HepG2 (cell line): ENCODE measurements around the gene SAP25. TPM values are rescaled to one million over a fixed set of nuclear protein-coding genes. Genes with fewer than 3 reads are reported as not detected.

Experiments used
- BORCS8-MEF2B ChIP-seq: sonication (generic); formaldehyde crosslinking; IDR thresholded peaks from 2 replicates; pipeline ENCODE4 v1.8.0; 2022; ENCODE audit warnings: mild to moderate bottlenecking, missing genetic modification reagents
- GABPA ChIP-seq, 2 experiments: IDR thresholded peaks; 2 replicates each; pipeline ENCODE4 v1.6.1; 2011 to 2016; ENCODE audit warnings: low read depth in 2 of 2, low read length in 1 of 2, missing biosample characterization in 1 of 2, missing genetic modification characterization in 1 of 2
- GATAD1 ChIP-seq: IDR thresholded peaks from 2 replicates; pipeline ENCODE4 v1.6.1; 2016; ENCODE audit warnings: missing genetic modification reagents, missing compliant biosample characterization
- HOXA3 ChIP-seq: sonication (generic); formaldehyde crosslinking; IDR thresholded peaks from 2 replicates; pipeline ENCODE4 v1.5.0; 2020; ENCODE audit warnings: missing genetic modification reagents
- SIX4 ChIP-seq: sonication (generic); formaldehyde crosslinking; IDR thresholded peaks from 2 replicates; pipeline ENCODE4 v1.4.0; 2020; ENCODE audit warnings: missing genetic modification reagents
- SMAD1 ChIP-seq: sonication (generic); formaldehyde crosslinking; IDR thresholded peaks from 2 replicates; pipeline ENCODE4 v1.4.0; 2020; ENCODE audit warnings: missing genetic modification reagents, low read depth, mild to moderate bottlenecking, borderline replicate concordance
- SRSF1 ChIP-seq: fragments of 200-400 bp; formaldehyde crosslinking; optimal IDR thresholded peaks from 2 replicates; pipeline ENCODE3; 2017; ENCODE audit warnings: mild to moderate bottlenecking, low read depth, low read length, moderate library complexity
- ZBTB3 ChIP-seq: sonication (generic); formaldehyde crosslinking; IDR thresholded peaks from 2 replicates; pipeline ENCODE4 v1.4.0; 2020; ENCODE audit warnings: low read depth, mild to moderate bottlenecking, moderate library complexity, missing genetic modification reagents, borderline replicate concordance
- ZMYM3 ChIP-seq: sonication (generic); formaldehyde crosslinking; IDR thresholded peaks from 2 replicates; pipeline ENCODE4 v1.5.1; 2020; ENCODE audit warnings: mild to moderate bottlenecking, missing genetic modification reagents
- ZNF3 ChIP-seq: IDR thresholded peaks from 2 replicates; pipeline ENCODE4 v1.7.0; 2017; ENCODE audit warnings: inconsistent platforms
- ZNF335 ChIP-seq: sonication (generic); formaldehyde crosslinking; IDR thresholded peaks from 2 replicates; pipeline ENCODE4 v1.4.0; 2020; ENCODE audit warnings: missing genetic modification reagents
- ZNF446 ChIP-seq: sonication (generic); formaldehyde crosslinking; IDR thresholded peaks from 2 replicates; pipeline ENCODE4 v1.5.0; 2020; ENCODE audit warnings: mild to moderate bottlenecking, missing genetic modification reagents
- ZNF567 ChIP-seq: sonication (generic); formaldehyde crosslinking; IDR thresholded peaks from 2 replicates; pipeline ENCODE4 v1.8.1; 2023; ENCODE audit warnings: mild to moderate bottlenecking, missing genetic modification reagents, borderline replicate concordance
- ZNF598 ChIP-seq: sonication (generic); formaldehyde crosslinking; IDR thresholded peaks from 2 replicates; pipeline ENCODE4 v1.5.1; 2020; ENCODE audit warnings: mild to moderate bottlenecking, missing genetic modification reagents, borderline replicate concordance
- ZNF605 ChIP-seq: sonication (generic); formaldehyde crosslinking; IDR thresholded peaks from 2 replicates; pipeline ENCODE4 v1.8.0; 2022; ENCODE audit warnings: mild to moderate bottlenecking, missing genetic modification reagents
- ZNF7 ChIP-seq: IDR thresholded peaks from 2 replicates; pipeline ENCODE4 v1.6.1; 2016; ENCODE audit warnings: missing biosample characterization, missing genetic modification reagents
- ZNF703 ChIP-seq: sonication (generic); formaldehyde crosslinking; IDR thresholded peaks from 2 replicates; pipeline ENCODE4 v1.5.1; 2020; ENCODE audit warnings: missing genetic modification reagents, mild to moderate bottlenecking, moderate library complexity, borderline replicate concordance
- ZSCAN25 ChIP-seq: sonication (generic); formaldehyde crosslinking; IDR thresholded peaks from 2 replicates; pipeline ENCODE4 v1.8.0; 2022; ENCODE audit warnings: mild to moderate bottlenecking, missing genetic modification reagents
- polyA plus RNA-seq, 8 experiments: library from polyadenylated mRNA; depleted of rRNA in 3 of 8; stranded (reverse) in 7 of 8; unstranded in 1 of 8; fragments of >200 nt; fragmentation: Illumina TruSeq in 4 of 8; extraction: Trizol in 4 of 8; gene quantifications; 2 replicates each; pipeline versions ENCODE4 v1.2.1 to v1.2.3, GENCODE V29; 2011 to 2016; ENCODE audit warnings: low read depth in 4 of 8, missing spikeins in 1 of 8, mixed read lengths in 1 of 8; ENCODE audit not compliant: insufficient read depth in 1 of 8
- total RNA-seq, 5 experiments: library from RNA; depleted of rRNA; stranded (reverse); fragments of >200 nt; fragmentation: Illumina TruSeq; extraction: Trizol; gene quantifications; 2 replicates each; pipeline ENCODE4 v1.2.3, GENCODE V29; 2016; ENCODE audit warnings: low read depth in 1 of 5
- TF ChIP-seq, protein P1 (sequence below): sonication (generic); formaldehyde crosslinking; conservative IDR thresholded peaks from 2 replicates; pipeline ENCODE4 v1.8.1; 2023; ENCODE audit warnings: missing genetic modification reagents
- TF ChIP-seq, protein P2 (sequence below): sonication (generic); formaldehyde crosslinking; IDR thresholded peaks from 2 replicates; pipeline ENCODE4 v1.5.1; 2020; ENCODE audit warnings: mild to moderate bottlenecking, missing genetic modification reagents, moderate library complexity
- TF ChIP-seq, protein P3 (sequence below): sonication (generic); formaldehyde crosslinking; IDR thresholded peaks from 2 replicates; pipeline ENCODE4 v1.8.1; 2023; ENCODE audit warnings: mild to moderate bottlenecking, missing genetic modification reagents, borderline replicate concordance
- TF ChIP-seq, protein P4 (sequence below): sonication (generic); formaldehyde crosslinking; IDR thresholded peaks from 2 replicates; pipeline ENCODE4 v1.4.0; 2020; ENCODE audit warnings: mild to moderate bottlenecking, missing genetic modification reagents

The SAP25 gene
- total and polyA plus RNA-seq, 2 of the 13 experiments (the other 11 are each of a cell fraction or from before 2014, with no cell fraction given) = 0.15 to 0.20 TPM

DNA sequence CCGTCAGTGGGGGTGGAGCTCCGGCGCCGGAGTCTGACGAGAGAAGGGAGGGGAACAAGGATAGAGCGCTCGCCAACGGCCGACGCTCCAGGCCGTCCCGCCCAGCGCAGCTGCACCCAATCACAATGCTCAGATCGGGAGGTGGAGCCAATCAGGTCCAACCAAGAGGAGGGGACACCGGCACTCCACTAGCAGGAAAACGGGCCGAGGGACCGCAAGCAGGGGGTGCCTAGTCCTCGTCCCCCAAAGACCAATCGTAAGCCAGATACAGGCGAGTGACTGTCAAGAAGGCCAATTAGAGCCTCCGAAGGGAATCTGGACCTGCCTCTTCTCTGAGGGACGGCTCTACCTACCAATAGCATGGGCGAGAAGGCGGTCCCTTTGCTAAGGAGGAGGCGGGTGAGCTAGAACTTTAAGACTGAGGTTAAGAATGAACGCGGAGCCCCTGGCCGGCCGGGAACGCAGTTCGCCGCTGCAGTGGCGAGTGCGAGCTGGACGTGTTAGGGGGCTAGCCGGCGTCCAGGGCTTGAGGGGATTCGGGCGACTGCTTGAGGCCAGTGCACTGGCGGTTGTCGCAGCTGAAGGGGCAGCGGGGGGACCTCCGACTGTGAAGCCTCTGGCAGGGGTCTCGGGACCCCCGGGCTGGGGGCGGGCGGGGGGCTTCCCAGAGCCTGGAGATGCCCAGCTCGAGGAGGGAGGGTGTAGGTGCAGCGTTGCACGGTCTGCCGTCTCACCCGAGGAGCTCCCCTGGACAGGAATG lies 12.7 kb upstream of the SAP25 start, which contains the start of gene FBXO24 (continued):
- TF ChIP-seq, protein P1, sequence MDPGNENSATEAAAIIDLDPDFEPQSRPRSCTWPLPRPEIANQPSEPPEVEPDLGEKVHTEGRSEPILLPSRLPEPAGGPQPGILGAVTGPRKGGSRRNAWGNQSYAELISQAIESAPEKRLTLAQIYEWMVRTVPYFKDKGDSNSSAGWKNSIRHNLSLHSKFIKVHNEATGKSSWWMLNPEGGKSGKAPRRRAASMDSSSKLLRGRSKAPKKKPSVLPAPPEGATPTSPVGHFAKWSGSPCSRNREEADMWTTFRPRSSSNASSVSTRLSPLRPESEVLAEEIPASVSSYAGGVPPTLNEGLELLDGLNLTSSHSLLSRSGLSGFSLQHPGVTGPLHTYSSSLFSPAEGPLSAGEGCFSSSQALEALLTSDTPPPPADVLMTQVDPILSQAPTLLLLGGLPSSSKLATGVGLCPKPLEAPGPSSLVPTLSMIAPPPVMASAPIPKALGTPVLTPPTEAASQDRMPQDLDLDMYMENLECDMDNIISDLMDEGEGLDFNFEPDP (CRISPR knock-in tag) = no peak
- TF ChIP-seq HOXA3 (CRISPR knock-in tag) (0 out of 2 replicates have a peak, but pooled peaks have one; percentile 22), ZMYM3 (CRISPR knock-in tag) (no peak), ZNF446 (CRISPR knock-in tag) (no peak), BORCS8-MEF2B (CRISPR knock-in tag) (no peak), GATAD1 (CRISPR knock-in tag) (peak; percentile 60; the same call in 1 of the 2 replicates), ZNF598 (CRISPR knock-in tag) (0 out of 2 replicates have a peak, but pooled peaks have one; percentile 18), ZNF703 (no peak), ZSCAN25 (CRISPR knock-in tag) (no peak), ZNF3 (CRISPR knock-in tag) (no peak), SMAD1 (no peak), SRSF1 (peak; percentile 41), ZNF335 (0 out of 2 replicates have a peak, but pooled peaks have one; percentile 12), ZBTB3 (CRISPR knock-in tag) (no peak), SIX4 (CRISPR knock-in tag) (no peak), GABPA (IDR thresholded peaks at IDR 0.05; ENCODE audit: low read depth, low read length) (peak; percentile 33), GABPA (CRISPR knock-in tag; IDR thresholded peaks at IDR 0.05; ENCODE audit: low read depth) (no peak; the same call in none of the 2 replicates), ZNF567 (no peak), ZNF605 (CRISPR knock-in tag) (0 out of 2 replicates have a peak, but pooled peaks have one; percentile 28), ZNF7 (CRISPR knock-in tag) (no peak)
- TF ChIP-seq, protein P2, sequence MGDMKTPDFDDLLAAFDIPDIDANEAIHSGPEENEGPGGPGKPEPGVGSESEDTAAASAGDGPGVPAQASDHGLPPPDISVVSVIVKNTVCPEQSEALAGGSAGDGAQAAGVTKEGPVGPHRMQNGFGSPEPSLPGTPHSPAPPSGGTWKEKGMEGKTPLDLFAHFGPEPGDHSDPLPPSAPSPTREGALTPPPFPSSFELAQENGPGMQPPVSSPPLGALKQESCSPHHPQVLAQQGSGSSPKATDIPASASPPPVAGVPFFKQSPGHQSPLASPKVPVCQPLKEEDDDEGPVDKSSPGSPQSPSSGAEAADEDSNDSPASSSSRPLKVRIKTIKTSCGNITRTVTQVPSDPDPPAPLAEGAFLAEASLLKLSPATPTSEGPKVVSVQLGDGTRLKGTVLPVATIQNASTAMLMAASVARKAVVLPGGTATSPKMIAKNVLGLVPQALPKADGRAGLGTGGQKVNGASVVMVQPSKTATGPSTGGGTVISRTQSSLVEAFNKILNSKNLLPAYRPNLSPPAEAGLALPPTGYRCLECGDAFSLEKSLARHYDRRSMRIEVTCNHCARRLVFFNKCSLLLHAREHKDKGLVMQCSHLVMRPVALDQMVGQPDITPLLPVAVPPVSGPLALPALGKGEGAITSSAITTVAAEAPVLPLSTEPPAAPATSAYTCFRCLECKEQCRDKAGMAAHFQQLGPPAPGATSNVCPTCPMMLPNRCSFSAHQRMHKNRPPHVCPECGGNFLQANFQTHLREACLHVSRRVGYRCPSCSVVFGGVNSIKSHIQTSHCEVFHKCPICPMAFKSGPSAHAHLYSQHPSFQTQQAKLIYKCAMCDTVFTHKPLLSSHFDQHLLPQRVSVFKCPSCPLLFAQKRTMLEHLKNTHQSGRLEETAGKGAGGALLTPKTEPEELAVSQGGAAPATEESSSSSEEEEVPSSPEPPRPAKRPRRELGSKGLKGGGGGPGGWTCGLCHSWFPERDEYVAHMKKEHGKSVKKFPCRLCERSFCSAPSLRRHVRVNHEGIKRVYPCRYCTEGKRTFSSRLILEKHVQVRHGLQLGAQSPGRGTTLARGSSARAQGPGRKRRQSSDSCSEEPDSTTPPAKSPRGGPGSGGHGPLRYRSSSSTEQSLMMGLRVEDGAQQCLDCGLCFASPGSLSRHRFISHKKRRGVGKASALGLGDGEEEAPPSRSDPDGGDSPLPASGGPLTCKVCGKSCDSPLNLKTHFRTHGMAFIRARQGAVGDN = peak; percentile 43; the same call in 1 of the 2 replicates
- TF ChIP-seq, protein P3, sequence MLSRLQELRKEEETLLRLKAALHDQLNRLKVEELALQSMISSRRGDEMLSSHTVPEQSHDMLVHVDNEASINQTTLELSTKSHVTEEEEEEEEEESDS (CRISPR knock-in tag) = no peak
- TF ChIP-seq, protein P4, sequence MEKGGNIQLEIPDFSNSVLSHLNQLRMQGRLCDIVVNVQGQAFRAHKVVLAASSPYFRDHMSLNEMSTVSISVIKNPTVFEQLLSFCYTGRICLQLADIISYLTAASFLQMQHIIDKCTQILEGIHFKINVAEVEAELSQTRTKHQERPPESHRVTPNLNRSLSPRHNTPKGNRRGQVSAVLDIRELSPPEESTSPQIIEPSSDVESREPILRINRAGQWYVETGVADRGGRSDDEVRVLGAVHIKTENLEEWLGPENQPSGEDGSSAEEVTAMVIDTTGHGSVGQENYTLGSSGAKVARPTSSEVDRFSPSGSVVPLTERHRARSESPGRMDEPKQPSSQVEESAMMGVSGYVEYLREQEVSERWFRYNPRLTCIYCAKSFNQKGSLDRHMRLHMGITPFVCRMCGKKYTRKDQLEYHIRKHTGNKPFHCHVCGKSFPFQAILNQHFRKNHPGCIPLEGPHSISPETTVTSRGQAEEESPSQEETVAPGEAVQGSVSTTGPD = no peak
